ENCODE data around the gene ROBO2.

Gene ROBO2

DNA sequence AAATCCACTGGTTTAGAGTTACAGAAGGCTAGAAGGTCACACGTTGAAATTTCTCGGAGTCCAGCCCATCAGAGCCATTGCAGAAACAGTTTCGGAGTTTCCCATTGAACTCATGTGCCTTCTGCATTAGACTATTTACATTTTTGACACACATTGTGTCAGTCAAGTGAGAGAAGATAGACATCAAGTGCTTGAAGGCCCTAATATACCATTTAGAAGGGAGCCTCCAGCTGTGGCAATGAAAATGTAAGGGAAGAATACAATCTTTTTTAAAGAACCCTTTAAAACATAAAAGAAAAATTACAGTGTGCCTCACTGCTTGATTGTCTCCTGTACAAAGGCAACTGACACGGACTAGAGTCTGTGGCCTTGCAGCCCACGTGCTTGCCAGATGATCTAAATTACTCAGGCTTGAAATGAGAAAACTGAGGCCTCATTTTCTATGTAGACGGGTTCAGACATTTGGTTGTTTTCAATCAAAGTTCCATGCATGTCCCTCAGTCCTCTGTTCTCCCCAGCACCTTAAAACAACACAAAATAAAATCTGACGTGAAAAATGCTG lies 650.5 kb downstream of the ROBO2 start:
- TF ChIP-seq GABPA (IDR thresholded peaks at IDR 0.05; ENCODE audit: low read depth), result no peak
- no peak for TF ChIP-seq SPI1 (IDR thresholded peaks at IDR 0.05; ENCODE audit: borderline replicate concordance, low read depth)
- no peak for TF ChIP-seq REST (IDR thresholded peaks at IDR 0.05; ENCODE audit: insufficient replicate concordance, low read depth)
- no peak for TF ChIP-seq POLR2AphosphoS5 (IDR thresholded peaks at IDR 0.05; ENCODE audit: low read depth)
- TF ChIP-seq CTCF (IDR thresholded peaks at IDR 0.05; ENCODE audit: insufficient read depth, low read length), result no peak
- Histone ChIP-seq H3K4me3 (replicated peaks; ENCODE audit: insufficient read depth, low read length) (no peak overlapping the region), H3K27ac (replicated peaks) (no peak overlapping the region), H3K27me3 (ENCODE audit: insufficient read depth, poor library complexity, severe bottlenecking) (no peaks in the 10 kb centered on the region)
- no peak for DNase-seq (ENCODE audit: low read depth in 1 of 2, low spot score in 1 of 2)

DNA sequence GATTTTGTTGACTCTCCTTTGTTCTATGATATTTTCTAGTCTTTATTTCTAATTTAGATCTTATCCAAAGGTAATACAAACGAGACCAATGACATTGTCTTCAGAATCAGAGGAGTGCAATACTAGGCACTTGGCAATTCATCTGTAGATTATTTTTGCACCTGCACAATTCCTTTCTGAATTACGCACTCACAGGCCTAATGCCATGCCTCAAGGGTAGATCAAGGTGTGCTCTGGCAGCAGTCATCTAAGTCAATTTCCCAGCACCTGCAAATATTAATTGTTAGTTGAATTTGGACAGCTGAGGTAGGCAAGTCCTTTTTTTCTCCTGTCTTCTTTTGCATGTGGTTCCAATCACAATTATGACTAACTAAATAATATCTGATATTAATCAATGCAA lies 653.2 kb downstream of the ROBO2 start:
- TF ChIP-seq REST (IDR thresholded peaks at IDR 0.05; ENCODE audit: insufficient replicate concordance, low read depth), result no peak
- no peak for TF ChIP-seq POLR2AphosphoS5 (IDR thresholded peaks at IDR 0.05; ENCODE audit: low read depth)
- Histone ChIP-seq H3K27me3 (ENCODE audit: insufficient read depth, poor library complexity, severe bottlenecking) (no peaks in the 10 kb centered on the region), H3K4me3 (replicated peaks; ENCODE audit: insufficient read depth, low read length) (no peak overlapping the region), H3K27ac (replicated peaks) (no peak overlapping the region)
- DNase-seq (ENCODE audit: low read depth in 1 of 2, low spot score in 1 of 2), result no peak

- no peak for DNase-seq (ENCODE audit: low read depth in 1 of 2, low spot score in 1 of 2)
- no peak overlapping the region for H3K4me3 ChIP-seq (replicated peaks; ENCODE audit: insufficient read depth, low read length)
- H3K27ac ChIP-seq (replicated peaks), result no peak overlapping the region
- no peaks in the 10 kb centered on the region for H3K27me3 ChIP-seq (ENCODE audit: insufficient read depth, poor library complexity, severe bottlenecking)
- TF ChIP-seq REST (IDR thresholded peaks at IDR 0.05; ENCODE audit: insufficient replicate concordance, low read depth), result no peak
- no peak for TF ChIP-seq GABPA (IDR thresholded peaks at IDR 0.05; ENCODE audit: low read depth)
- no peak for TF ChIP-seq POLR2AphosphoS5 (IDR thresholded peaks at IDR 0.05; ENCODE audit: low read depth)
- TF ChIP-seq CTCF (IDR thresholded peaks at IDR 0.05; ENCODE audit: insufficient read depth, low read length), result no peak
- no peak for TF ChIP-seq SPI1 (IDR thresholded peaks at IDR 0.05; ENCODE audit: borderline replicate concordance, low read depth)
Measured at GRCh38 chr3:77699125-77699691, 659.3 kb downstream of the ROBO2 start.
